Stomach (tissue), 9 donors: Measurements from ENCODE around the gene ANKRD13C. TPM values are rescaled to one million over a fixed set of nuclear protein-coding genes. Genes with fewer than 3 reads are reported as not detected.

Source experiments
- DNase-seq, 2 donors: peaks; one replicate each; pipeline versions ENCODE4 v3.0.0 to v3.0.0-alpha.2; 2013 to 2019
- H3K27ac ChIP-seq, 5 donors: fragments of 200-600 bp in 4 of 5; sonication (generic) in 4 of 5; one replicate each; pipeline ENCODE4 v1.5.1; 2013 to 2019; ENCODE audit warnings: mild to moderate bottlenecking in 1 of 5, moderate library complexity in 1 of 5
- H3K27me3 ChIP-seq, 3 donors: fragments of 200-600 bp; sonication (generic); one replicate each; pipeline ENCODE4 v1.5.1; 2017 to 2019; ENCODE audit warnings: mixed run types in 1 of 3
- H3K36me3 ChIP-seq, 4 donors: fragments of 200-600 bp; sonication (generic); 1 replicate in 3 of 4; 2 replicates in 1 of 4; pipeline ENCODE4 v1.5.1; 2016 to 2019
- H3K4me1 ChIP-seq, 4 donors: fragments of 200-600 bp; sonication (generic); one replicate each; pipeline ENCODE4 v1.5.1; 2016 to 2019
- H3K4me3 ChIP-seq, 4 donors: fragments of 200-600 bp; sonication (generic) in 3 of 4; one replicate each; pipeline ENCODE4 v1.5.1; 2016 to 2019; ENCODE audit warnings: mild to moderate bottlenecking in 1 of 4
- H3K9me3 ChIP-seq, 4 donors: fragments of 200-600 bp; sonication (generic); one replicate each; pipeline ENCODE4 v1.5.1; 2016 to 2019
- CTCF ChIP-seq, 7 experiments: fragments of 450-650 bp in 4 of 7; fragments of 200-600 bp in 3 of 7; sonication (generic) in 3 of 7; IDR thresholded peaks; one replicate each; pipeline ENCODE4 v1.5.1; 2016 to 2019; ENCODE audit warnings: antibody characterized with exemption in 7 of 7, control low read depth in 2 of 7, mild to moderate bottlenecking in 1 of 7
- EP300 ChIP-seq: sonication (generic); formaldehyde crosslinking; IDR thresholded peaks from one replicate; pipeline ENCODE4 v1.6.1; 2017; ENCODE audit warnings: antibody characterized with exemption
- POLR2A ChIP-seq, 4 donors: fragments of 450-650 bp; IDR thresholded peaks; one replicate each; pipeline ENCODE4 v1.6.1; 2016; ENCODE audit warnings: antibody characterized with exemption in 4 of 4, control low read depth in 2 of 4, mild to moderate bottlenecking in 1 of 4, moderate library complexity in 1 of 4
- POLR2AphosphoS5 ChIP-seq, 3 donors: sonication (generic); formaldehyde crosslinking; IDR thresholded peaks; one replicate each; pipeline ENCODE4 v1.6.1; 2016; ENCODE audit warnings: antibody characterized with exemption in 3 of 3
- WGBS, 5 donors: extraction: QIAGEN DNeasy Blood & Tissue Kit in 3 of 5; methylation state at CpG; one replicate each; pipeline versions ENCODE4 v1.1.5 to v1.1.7; 2013 to 2018; 5-methylcytosine and 5-hydroxymethylcytosine counted together
- intact Hi-C: fragments of 100-400 bp; cut with DNase I; formaldehyde crosslinking; loops from one replicate; pipeline ENCODE4 v1.15.1; 2023; ENCODE audit warnings: low total_unique reads
- polyA plus RNA-seq, 3 donors: library from polyadenylated mRNA; stranded (reverse); fragments of 200-250 nt; gene quantifications; one replicate each; pipeline ENCODE4 v1.2.3, GENCODE V29; 2013
- total RNA-seq, 5 donors: library from RNA; depleted of rRNA; stranded (reverse); fragments of >200 nt; gene quantifications; one replicate each; pipeline versions ENCODE4 v1.1.0 to v1.2.3, GENCODE V29; 2014 to 2016
- donor health status: healthy with polysubstance abuse.
- donor health status: Bipolar disorder and iron deficiency.
- donor health status: healthy.

The ANKRD13C gene
- total and polyA plus RNA-seq, 8 donors, result 6.8 to 135 (median 15.7) TPM

- no peak for DNase-seq
- no peak for TF ChIP-seq EP300
- Histone ChIP-seq H3K9me3 (no peaks in the 10 kb centered on the region), H3K27me3 (no peaks in the 10 kb centered on the region), H3K4me1 (peaks cover 18 to 49% (median 37%) of the 10 kb centered on the region in 4 donors), H3K4me3 (peak overlapping the region in 1 of 4 donors; percentile 65), H3K36me3 (peaks cover 0 to 39% (median 32%) of the 10 kb centered on the region in 4 donors), H3K27ac (peak overlapping the region in 1 of 5 donors; percentile 97)
- 79 to 95% (median 91%) methylated on average over 2 of the region's 2 CpGs for WGBS, 5 donors
- intact Hi-C loops, result no loop called here
These were observed 134.5 kb downstream of the ANKRD13C start for GRCh38 chr1:70220015-70220414.

DNA sequence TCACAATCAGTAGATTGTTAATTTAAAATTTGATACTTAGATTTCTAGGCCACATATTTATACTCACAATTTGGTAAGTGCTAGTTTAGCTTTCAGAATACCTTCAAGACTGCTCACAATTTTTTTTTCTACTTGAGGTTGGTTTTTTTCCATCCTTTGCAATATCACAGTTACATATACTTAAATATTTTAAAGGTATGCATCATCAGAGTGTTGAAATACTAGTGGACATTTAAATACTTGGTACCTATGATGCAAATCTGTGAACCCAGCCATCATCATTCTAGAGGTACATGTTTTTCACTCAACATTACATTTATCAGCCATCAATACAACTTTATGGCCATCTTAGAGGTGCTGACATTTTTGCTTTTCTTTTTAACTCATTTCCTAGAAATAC, 143.0 kb downstream of the ANKRD13C start:
- Histone ChIP-seq H3K4me1 (peaks cover 17 to 76% (median 46%) of the 10 kb centered on the region in 4 donors), H3K27me3 (no peaks in the 10 kb centered on the region), H3K4me3 (no peak overlapping the region), H3K36me3 (peaks cover 4 to 31% (median 24%) of the 10 kb centered on the region in 4 donors), H3K9me3 (no peaks in the 10 kb centered on the region), H3K27ac (no peak overlapping the region)
- no peak for DNase-seq
- no peak for TF ChIP-seq CTCF (IDR thresholded peaks at IDR 0.05)
- TF ChIP-seq POLR2A (IDR thresholded peaks at IDR 0.05), result no peak
- no peak for TF ChIP-seq EP300
- no peak for TF ChIP-seq POLR2AphosphoS5 (IDR thresholded peaks at IDR 0.05)
- intact Hi-C loops, result no loop called here

DNA sequence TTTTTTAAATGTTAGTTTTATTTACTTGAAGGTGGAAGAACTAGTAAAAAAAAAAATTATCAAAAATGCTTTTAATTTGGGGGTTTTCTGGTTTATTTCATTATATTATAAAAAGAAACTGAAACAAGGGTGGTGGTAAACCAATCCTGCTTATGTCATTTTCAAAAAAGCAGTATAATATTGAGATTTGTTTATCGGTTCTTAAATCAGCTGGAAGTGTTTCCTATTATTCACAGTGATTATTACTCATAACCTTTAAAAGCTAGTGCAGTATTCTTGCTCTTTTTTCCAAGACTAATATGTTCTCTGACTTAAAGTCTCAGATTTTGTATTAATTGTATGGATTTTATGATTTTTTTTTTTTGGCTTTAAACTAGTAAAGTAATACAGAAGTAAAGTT, 143.7 kb downstream of the ANKRD13C start:
- 59 to 79% (median 67%) methylated on average over 1 of the region's 1 CpG for WGBS, 5 donors
- Histone ChIP-seq H3K27me3 (no peaks in the 10 kb centered on the region), H3K4me1 (peaks cover 21 to 80% (median 49%) of the 10 kb centered on the region in 4 donors), H3K27ac (peak overlapping the region in 1 of 5 donors; percentile 20), H3K4me3 (no peak overlapping the region), H3K36me3 (peaks cover 4 to 28% (median 18%) of the 10 kb centered on the region in 4 donors), H3K9me3 (no peaks in the 10 kb centered on the region)
- intact Hi-C loops, result no loop called here
- DNase-seq, result no peak
- TF ChIP-seq CTCF (IDR thresholded peaks at IDR 0.05), result no peak
- no peak for TF ChIP-seq EP300
- no peak for TF ChIP-seq POLR2AphosphoS5 (IDR thresholded peaks at IDR 0.05)
- no peak for TF ChIP-seq POLR2A (IDR thresholded peaks at IDR 0.05)

Other genes with a start within 250 kb of the ANKRD13C start
- gene LRRC40, start 149.1 kb downstream of the ANKRD13C start, total RNA-seq, result 10 to 100 TPM in 2 of 5 donors, 1 to 10 TPM in 3; 1.4 to 32.7 (median 4.9) TPM
- 1 to 10 TPM; 5.9 to 7.5 (median 6.0) TPM for gene LRRC40, start 149.1 kb downstream of the ANKRD13C start, polyA plus RNA-seq
- 100 to 1,000 TPM in 4 of 5 donors, 10 to 100 TPM in 1; 73.3 to 422 (median 281) TPM for gene SRSF11, start 133.3 kb downstream of the ANKRD13C start, total RNA-seq
- gene SRSF11, start 133.3 kb downstream of the ANKRD13C start, polyA plus RNA-seq, result 100 to 1,000 TPM in 2 of 3 donors, 10 to 100 TPM in 1; 42.8 to 436 (median 135) TPM
- 10 to 100 TPM in 1 of 5 donors, 1 to 10 TPM in 3, under 1 TPM in 1; 0.89 to 16.9 (median 5.5) TPM for gene CTH, start 56.5 kb upstream of the ANKRD13C start, total RNA-seq
- gene CTH, start 56.5 kb upstream of the ANKRD13C start, polyA plus RNA-seq, result 1 to 10 TPM; 5.5 to 8.6 (median 5.8) TPM